ENCODE measurements around the gene GEMIN4. TPM values are rescaled to one million over a fixed set of nuclear protein-coding genes. Genes with fewer than 3 reads are reported as not detected.
"Not testable (repeated sequence)": the region's sequence is repeated elsewhere in the genome, so short reads cannot be mapped to it uniquely, and the experiment has no call there.

Gene GEMIN4
- total and polyA plus RNA-seq, 2 donors, result 13.1 to 13.3 TPM

DNA sequence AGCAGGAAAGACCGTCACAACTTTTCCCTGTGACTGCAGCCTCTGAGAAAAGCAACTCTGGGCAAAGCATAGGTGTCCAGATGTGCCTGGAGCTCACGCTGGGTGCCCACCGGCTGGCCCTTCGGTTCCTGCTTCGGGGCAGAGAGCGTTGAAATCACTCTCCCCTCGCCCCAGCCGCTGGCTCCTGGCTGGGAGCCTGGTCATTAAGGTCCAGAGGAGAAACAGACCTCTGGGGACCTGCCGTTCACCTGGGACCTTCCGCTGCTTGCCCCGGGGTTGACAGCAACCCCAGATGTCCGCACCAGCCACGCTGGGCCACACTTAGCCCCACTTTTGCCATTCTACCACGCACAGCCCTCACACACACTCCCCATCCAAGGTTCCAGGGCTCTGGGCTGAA is 43.2 kb upstream of the GEMIN4 start:
- DNase-seq (ENCODE audit: low read depth in 6 of 9, low spot score in 9 of 9), result no peak
- H3K9me3 ChIP-seq (ENCODE audit: control insufficient read depth in 2 of 2, insufficient read depth in 1 of 2, low read length in 1 of 2), result no peaks in the 10 kb centered on the region
- H3K4me1 ChIP-seq (ENCODE audit: control insufficient read depth in 2 of 2, insufficient read depth in 2 of 2, low read length in 2 of 2), result peaks cover 0 to 2% of the 10 kb centered on the region in 2 donors
- H3K4me3 ChIP-seq (ENCODE audit: low read length in 2 of 2), result no peak overlapping the region
- no peaks in the 10 kb centered on the region for H3K27me3 ChIP-seq (ENCODE audit: control insufficient read depth in 2 of 2, insufficient read depth in 1 of 2, low read length in 1 of 2)
- H3K36me3 ChIP-seq (ENCODE audit: control insufficient read depth in 2 of 2, insufficient read depth in 2 of 2, low read length in 1 of 2), result peaks cover 15 to 20% of the 10 kb centered on the region in 2 donors
- WGBS, result 92% methylated on average over 14 of the region's 14 CpGs
- H3K27ac ChIP-seq (ENCODE audit: low read depth in 1 of 2, low read length in 1 of 2), result no peak overlapping the region

DNA sequence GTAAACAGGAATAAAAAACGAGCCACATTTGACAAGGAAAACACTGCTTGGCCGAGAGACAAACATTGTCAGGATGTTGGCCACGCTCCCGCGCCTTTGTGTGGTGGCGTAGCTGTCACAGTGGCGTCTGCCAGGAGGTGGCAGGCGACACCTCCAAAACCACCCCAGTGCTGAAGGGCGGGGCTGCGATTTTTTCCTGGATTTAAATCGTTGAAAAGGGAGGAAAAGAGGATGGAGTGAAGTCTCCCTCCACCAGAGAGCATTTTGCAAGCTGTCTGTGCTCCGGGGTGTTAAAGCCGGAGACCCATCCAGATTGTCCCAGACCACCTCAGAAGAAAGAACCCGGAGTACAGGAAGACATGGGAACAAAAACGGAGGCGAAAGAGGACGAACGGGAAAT is 42.8 kb upstream of the GEMIN4 start:
- Histone ChIP-seq H3K9me3 (ENCODE audit: control insufficient read depth in 2 of 2, insufficient read depth in 1 of 2, low read length in 1 of 2) (no peaks in the 10 kb centered on the region), H3K36me3 (ENCODE audit: control insufficient read depth in 2 of 2, insufficient read depth in 2 of 2, low read length in 1 of 2) (peaks cover 19 to 24% of the 10 kb centered on the region in 2 donors), H3K4me1 (ENCODE audit: control insufficient read depth in 2 of 2, insufficient read depth in 2 of 2, low read length in 2 of 2) (peaks cover 0 to 2% of the 10 kb centered on the region in 2 donors), H3K27me3 (ENCODE audit: control insufficient read depth in 2 of 2, insufficient read depth in 1 of 2, low read length in 1 of 2) (no peaks in the 10 kb centered on the region), H3K27ac (ENCODE audit: low read depth in 1 of 2, low read length in 1 of 2) (no peak overlapping the region), H3K4me3 (ENCODE audit: low read length in 2 of 2) (no peak overlapping the region)
- 27% methylated on average over 18 of the region's 18 CpGs for WGBS
- DNase-seq (ENCODE audit: low read depth in 6 of 9, low spot score in 9 of 9), result peak in 5 of 9 donors; percentile 4 to 49 (median 18)

DNA sequence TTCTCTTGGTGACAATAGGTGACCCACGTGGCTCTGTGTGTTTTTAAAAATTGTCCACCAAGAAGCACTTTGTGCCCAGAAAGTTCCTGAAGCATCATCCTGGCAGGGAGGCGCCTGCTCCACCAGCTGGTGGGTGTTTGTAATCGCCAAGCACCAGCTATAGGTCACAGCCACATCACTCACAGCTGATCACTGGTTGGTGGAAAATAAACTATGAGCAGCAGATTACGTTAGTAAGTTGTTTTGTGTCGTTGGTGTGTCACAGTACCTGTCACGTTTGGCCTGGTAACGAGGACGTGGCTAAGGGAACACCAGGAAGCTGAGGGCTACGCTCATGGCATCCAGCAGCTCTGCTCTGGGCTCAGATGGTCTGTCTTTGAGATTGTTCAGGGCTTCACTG is 40.2 kb upstream of the GEMIN4 start:
- DNase-seq (ENCODE audit: low read depth in 6 of 9, low spot score in 9 of 9), result no peak
- WGBS, result 95% methylated on average over 9 of the region's 9 CpGs
- Histone ChIP-seq H3K27me3 (ENCODE audit: control insufficient read depth in 2 of 2, insufficient read depth in 1 of 2, low read length in 1 of 2) (no peaks in the 10 kb centered on the region), H3K27ac (ENCODE audit: low read depth in 1 of 2, low read length in 1 of 2) (no peak overlapping the region), H3K4me1 (ENCODE audit: control insufficient read depth in 2 of 2, insufficient read depth in 2 of 2, low read length in 2 of 2) (peaks cover 0 to 5% of the 10 kb centered on the region in 2 donors), H3K4me3 (ENCODE audit: low read length in 2 of 2) (no peak overlapping the region), H3K9me3 (ENCODE audit: control insufficient read depth in 2 of 2, insufficient read depth in 1 of 2, low read length in 1 of 2) (no peaks in the 10 kb centered on the region), H3K36me3 (ENCODE audit: control insufficient read depth in 2 of 2, insufficient read depth in 2 of 2, low read length in 1 of 2) (peaks cover 41 to 44% of the 10 kb centered on the region in 2 donors)

DNA sequence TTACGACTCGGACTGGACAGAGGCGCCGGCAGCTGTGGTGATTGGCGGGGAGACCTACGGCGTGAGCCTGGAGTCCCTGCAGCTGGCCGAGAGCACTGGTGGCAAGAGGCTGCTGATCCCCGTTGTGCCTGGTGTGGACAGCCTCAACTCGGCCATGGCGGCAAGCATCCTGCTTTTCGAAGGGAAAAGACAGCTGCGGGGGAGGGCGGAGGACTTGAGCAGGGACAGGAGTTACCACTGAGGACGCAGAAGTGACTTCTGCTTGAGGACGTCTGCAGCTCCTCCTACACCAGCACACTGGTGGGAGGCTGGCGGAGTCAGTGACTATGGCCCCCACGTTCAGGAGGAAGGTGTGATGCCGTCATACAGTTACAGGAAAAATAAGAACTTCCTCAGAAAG is 39.8 kb upstream of the GEMIN4 start:
- DNase-seq (ENCODE audit: low read depth in 6 of 9, low spot score in 9 of 9), result no peak
- peaks cover 42 to 44% of the 10 kb centered on the region in 2 donors for H3K36me3 ChIP-seq (ENCODE audit: control insufficient read depth in 2 of 2, insufficient read depth in 2 of 2, low read length in 1 of 2)
- WGBS, result 97% methylated on average over 19 of the region's 19 CpGs
- H3K9me3 ChIP-seq (ENCODE audit: control insufficient read depth in 2 of 2, insufficient read depth in 1 of 2, low read length in 1 of 2), result no peaks in the 10 kb centered on the region
- H3K27me3 ChIP-seq (ENCODE audit: control insufficient read depth in 2 of 2, insufficient read depth in 1 of 2, low read length in 1 of 2), result no peaks in the 10 kb centered on the region
- peaks cover 0 to 5% of the 10 kb centered on the region in 2 donors for H3K4me1 ChIP-seq (ENCODE audit: control insufficient read depth in 2 of 2, insufficient read depth in 2 of 2, low read length in 2 of 2)
- no peak overlapping the region for H3K4me3 ChIP-seq (ENCODE audit: low read length in 2 of 2)
- no peak overlapping the region for H3K27ac ChIP-seq (ENCODE audit: low read depth in 1 of 2, low read length in 1 of 2)

DNA sequence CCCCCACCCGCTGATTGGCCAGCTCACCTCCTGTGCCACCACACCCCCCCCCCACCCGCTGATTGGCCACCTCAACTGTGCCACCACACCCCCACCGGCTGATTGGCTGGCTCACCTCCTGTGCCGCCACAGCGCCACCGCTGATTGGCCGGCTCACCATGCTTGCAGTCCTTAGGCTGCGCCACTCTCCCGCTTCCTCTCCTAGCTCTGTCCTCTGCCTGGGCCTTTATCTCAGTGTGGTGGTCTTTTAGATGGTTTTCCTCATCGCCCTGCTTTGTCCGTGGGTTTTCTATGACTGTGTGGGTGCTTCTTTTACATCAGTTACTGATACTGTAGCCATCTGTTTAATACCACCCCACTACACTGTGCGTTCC is 38.8 kb upstream of the GEMIN4 start:
- DNase-seq (ENCODE audit: low read depth in 6 of 9, low spot score in 9 of 9); H3K4me3 ChIP-seq (ENCODE audit: low read length in 2 of 2): not testable (repeated sequence)
- 98% methylated on average over 10 of the region's 12 CpGs for WGBS

DNA sequence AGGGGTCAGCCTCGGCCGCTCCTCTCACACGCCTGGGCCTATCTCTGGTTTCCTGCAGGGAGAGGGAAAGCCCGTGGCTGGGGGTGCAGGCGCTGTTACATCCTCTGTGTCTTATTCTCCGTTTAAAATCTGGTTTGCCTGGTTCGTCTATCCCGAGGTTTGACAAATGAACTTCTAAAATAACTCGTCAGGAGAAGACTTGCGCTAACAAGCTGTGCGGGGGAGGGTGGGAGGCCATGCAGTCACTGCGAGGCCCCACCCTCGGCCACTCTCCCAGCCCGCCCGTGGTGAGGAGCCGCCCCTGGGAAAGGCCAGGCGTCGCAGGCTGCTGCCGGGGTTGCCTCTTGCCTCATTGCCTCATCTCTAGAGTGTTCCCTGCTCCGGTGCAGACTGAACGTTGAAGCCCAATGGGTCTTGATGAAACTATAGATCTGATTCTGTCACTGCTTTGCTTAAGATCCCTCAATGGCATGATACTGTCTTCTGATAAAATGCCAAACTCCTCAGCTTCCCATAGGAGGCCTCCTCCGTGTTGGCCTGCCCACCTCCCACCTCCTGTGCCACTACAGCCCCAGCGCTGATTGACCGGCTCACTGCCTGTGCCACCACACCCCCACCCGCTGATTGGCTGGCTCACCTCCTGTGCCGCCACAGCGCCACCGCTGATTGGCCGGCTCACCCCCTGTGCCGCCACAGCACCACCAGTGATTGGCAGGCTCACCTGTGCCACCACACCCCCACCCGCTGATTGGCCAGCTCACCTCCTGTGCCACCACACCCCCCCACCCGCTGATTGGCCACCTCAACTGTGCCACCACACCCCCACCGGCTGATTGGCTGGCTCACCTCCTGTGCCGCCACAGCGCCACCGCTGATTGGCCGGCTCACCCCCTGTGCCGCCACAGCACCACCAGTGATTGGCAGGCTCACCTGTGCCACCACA is 38.1 kb upstream of the GEMIN4 start:
- DNase-seq (ENCODE audit: low read depth in 6 of 9, low spot score in 9 of 9), result peak in 2 of 9 donors; percentile 12 to 18
- not testable (repeated sequence) for H3K4me3 ChIP-seq (ENCODE audit: low read length in 2 of 2); H3K9me3 ChIP-seq (ENCODE audit: control insufficient read depth in 2 of 2, insufficient read depth in 1 of 2, low read length in 1 of 2); H3K4me1 ChIP-seq (ENCODE audit: control insufficient read depth in 2 of 2, insufficient read depth in 2 of 2, low read length in 2 of 2); H3K27me3 ChIP-seq (ENCODE audit: control insufficient read depth in 2 of 2, insufficient read depth in 1 of 2, low read length in 1 of 2)
- 94% methylated on average over 33 of the region's 38 CpGs for WGBS
- Histone ChIP-seq H3K36me3 (ENCODE audit: control insufficient read depth in 2 of 2, insufficient read depth in 2 of 2, low read length in 1 of 2) (peaks cover 44% of the 10 kb centered on the region in 2 donors), H3K27ac (ENCODE audit: low read depth in 1 of 2, low read length in 1 of 2) (peak overlapping the region; percentile 17 to 48)

More for the DNA sequence above, 38.8 kb upstream of the GEMIN4 start:
- not testable (repeated sequence) for H3K27ac ChIP-seq (ENCODE audit: low read depth in 1 of 2, low read length in 1 of 2); H3K4me1 ChIP-seq (ENCODE audit: control insufficient read depth in 2 of 2, insufficient read depth in 2 of 2, low read length in 2 of 2); H3K27me3 ChIP-seq (ENCODE audit: control insufficient read depth in 2 of 2, insufficient read depth in 1 of 2, low read length in 1 of 2); H3K9me3 ChIP-seq (ENCODE audit: control insufficient read depth in 2 of 2, insufficient read depth in 1 of 2, low read length in 1 of 2)
- peaks cover 44 to 46% of the 10 kb centered on the region in 2 donors for H3K36me3 ChIP-seq (ENCODE audit: control insufficient read depth in 2 of 2, insufficient read depth in 2 of 2, low read length in 1 of 2)

DNA sequence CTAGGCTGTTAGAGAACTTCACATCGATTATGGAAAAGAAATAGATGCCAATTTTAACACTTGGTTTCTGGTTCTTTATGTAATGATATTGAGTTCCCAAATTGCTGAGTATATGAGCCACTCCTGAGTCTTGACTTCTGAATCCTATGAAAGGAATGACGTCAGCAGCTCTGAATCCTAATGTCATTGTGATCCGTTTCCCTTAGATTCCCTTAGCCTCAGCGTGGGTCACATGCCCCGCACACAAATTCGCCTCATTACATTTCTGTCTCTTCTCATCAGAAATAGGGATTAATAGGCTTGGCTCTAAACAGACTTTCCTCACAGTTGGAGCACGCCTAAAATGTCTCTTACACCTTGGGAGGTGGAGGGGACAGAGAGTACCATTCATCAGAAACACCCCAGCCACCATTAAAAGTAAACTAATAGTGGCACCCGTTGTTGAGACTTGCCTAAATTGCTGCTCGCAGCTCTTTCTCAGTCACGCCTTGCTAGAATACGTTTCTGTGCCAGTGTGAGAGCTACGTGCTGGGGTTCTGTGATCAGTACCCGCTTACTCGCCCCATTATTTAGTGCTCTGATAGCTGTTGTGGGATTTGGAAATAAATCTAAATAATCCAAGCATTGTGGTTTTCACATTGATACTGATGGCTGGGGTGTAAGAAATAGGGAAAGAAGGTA is 37.2 kb upstream of the GEMIN4 start:
- peak overlapping the region; percentile 2 to 48 for H3K27ac ChIP-seq (ENCODE audit: low read depth in 1 of 2, low read length in 1 of 2)

DNA sequence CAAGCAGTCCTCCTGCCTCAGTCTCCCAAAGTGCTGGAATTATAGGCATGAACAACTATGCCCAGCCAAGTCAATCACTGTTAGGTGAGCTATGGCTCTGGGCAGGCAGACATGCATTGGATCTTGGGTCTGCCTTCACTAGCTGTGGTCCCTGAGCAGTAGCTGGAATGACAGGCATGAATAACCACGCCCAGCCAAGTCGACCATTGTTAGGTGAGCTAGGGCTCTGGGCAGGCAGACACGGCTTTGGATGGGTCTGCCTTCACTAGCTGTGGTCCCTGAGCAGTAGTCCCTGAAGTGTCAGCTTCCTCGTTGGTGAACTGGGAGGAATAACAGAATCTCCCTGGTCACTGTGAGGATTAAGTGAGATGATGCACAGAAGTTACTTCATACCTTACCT is 36.5 kb upstream of the GEMIN4 start:
- H3K27me3 ChIP-seq (ENCODE audit: control insufficient read depth in 2 of 2, insufficient read depth in 1 of 2, low read length in 1 of 2), result no peaks in the 10 kb centered on the region
- peaks cover 42 to 49% of the 10 kb centered on the region in 2 donors for H3K36me3 ChIP-seq (ENCODE audit: control insufficient read depth in 2 of 2, insufficient read depth in 2 of 2, low read length in 1 of 2)
- no peak overlapping the region for H3K27ac ChIP-seq (ENCODE audit: low read depth in 1 of 2, low read length in 1 of 2)
- DNase-seq (ENCODE audit: low read depth in 6 of 9, low spot score in 9 of 9), result no peak
- no peaks in the 10 kb centered on the region for H3K9me3 ChIP-seq (ENCODE audit: control insufficient read depth in 2 of 2, insufficient read depth in 1 of 2, low read length in 1 of 2)
- peaks cover 0 to 3% of the 10 kb centered on the region in 2 donors for H3K4me1 ChIP-seq (ENCODE audit: control insufficient read depth in 2 of 2, insufficient read depth in 2 of 2, low read length in 2 of 2)
- no peak overlapping the region for H3K4me3 ChIP-seq (ENCODE audit: low read length in 2 of 2)
- WGBS, result 95% methylated on average over 4 of the region's 4 CpGs

More for the DNA sequence above, 37.2 kb upstream of the GEMIN4 start:
- Histone ChIP-seq H3K4me3 (ENCODE audit: low read length in 2 of 2) (no peak overlapping the region), H3K9me3 (ENCODE audit: control insufficient read depth in 2 of 2, insufficient read depth in 1 of 2, low read length in 1 of 2) (no peaks in the 10 kb centered on the region), H3K27me3 (ENCODE audit: control insufficient read depth in 2 of 2, insufficient read depth in 1 of 2, low read length in 1 of 2) (no peaks in the 10 kb centered on the region), H3K4me1 (ENCODE audit: control insufficient read depth in 2 of 2, insufficient read depth in 2 of 2, low read length in 2 of 2) (peaks cover 0 to 5% of the 10 kb centered on the region in 2 donors), H3K36me3 (ENCODE audit: control insufficient read depth in 2 of 2, insufficient read depth in 2 of 2, low read length in 1 of 2) (peaks cover 44 to 49% of the 10 kb centered on the region in 2 donors)
- WGBS, result 95% methylated on average over 14 of the region's 14 CpGs
- DNase-seq (ENCODE audit: low read depth in 6 of 9, low spot score in 9 of 9), result no peak

DNA sequence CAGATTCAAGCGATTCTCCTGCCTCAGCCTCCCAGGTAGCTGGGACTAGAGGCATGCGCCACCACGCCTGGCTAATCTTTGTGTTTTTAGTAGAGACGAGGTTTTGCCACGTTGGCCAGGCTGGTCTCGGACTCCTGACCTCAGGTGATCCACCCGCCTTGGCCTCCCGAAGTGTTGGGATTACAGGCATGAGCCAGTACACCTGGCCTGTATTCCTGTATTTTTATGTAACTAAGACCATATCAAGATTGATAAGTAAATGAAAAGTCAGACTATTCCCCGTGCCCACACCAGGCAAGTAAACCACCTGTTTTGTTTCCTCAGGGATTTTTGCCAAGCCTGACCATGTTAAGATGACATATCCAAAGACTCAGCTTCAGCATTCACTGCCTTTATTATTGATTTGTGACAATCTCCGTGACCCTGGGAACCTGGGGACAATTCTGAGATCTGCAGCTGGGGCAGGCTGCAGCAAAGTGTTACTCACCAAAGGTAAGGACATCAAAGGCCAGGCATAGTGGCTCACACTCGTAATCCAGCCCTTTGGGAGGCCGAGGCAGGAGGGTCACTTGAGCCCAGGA is 35.7 kb upstream of the GEMIN4 start:
- H3K36me3 ChIP-seq (ENCODE audit: control insufficient read depth in 2 of 2, insufficient read depth in 2 of 2, low read length in 1 of 2), result peaks cover 37 to 49% of the 10 kb centered on the region in 2 donors
- WGBS, result 95% methylated on average over 12 of the region's 12 CpGs
- no peaks in the 10 kb centered on the region for H3K9me3 ChIP-seq (ENCODE audit: control insufficient read depth in 2 of 2, insufficient read depth in 1 of 2, low read length in 1 of 2)
- no peak overlapping the region for H3K4me3 ChIP-seq (ENCODE audit: low read length in 2 of 2)
- H3K4me1 ChIP-seq (ENCODE audit: control insufficient read depth in 2 of 2, insufficient read depth in 2 of 2, low read length in 2 of 2), result peaks cover 6 to 8% of the 10 kb centered on the region in 2 donors
- no peak overlapping the region for H3K27ac ChIP-seq (ENCODE audit: low read depth in 1 of 2, low read length in 1 of 2)
- DNase-seq (ENCODE audit: low read depth in 6 of 9, low spot score in 9 of 9), result no peak
- H3K27me3 ChIP-seq (ENCODE audit: control insufficient read depth in 2 of 2, insufficient read depth in 1 of 2, low read length in 1 of 2), result no peaks in the 10 kb centered on the region
